Measurements from ENCODE around the gene CCDC92. TPM values are rescaled to one million over a fixed set of nuclear protein-coding genes. Genes with fewer than 3 reads are reported as not detected.

Gene CCDC92
- total and polyA plus RNA-seq, 2 of the 13 experiments (the other 11 are each of a cell fraction or from before 2014, with no cell fraction given): 5.4 to 14.7 TPM

DNA sequence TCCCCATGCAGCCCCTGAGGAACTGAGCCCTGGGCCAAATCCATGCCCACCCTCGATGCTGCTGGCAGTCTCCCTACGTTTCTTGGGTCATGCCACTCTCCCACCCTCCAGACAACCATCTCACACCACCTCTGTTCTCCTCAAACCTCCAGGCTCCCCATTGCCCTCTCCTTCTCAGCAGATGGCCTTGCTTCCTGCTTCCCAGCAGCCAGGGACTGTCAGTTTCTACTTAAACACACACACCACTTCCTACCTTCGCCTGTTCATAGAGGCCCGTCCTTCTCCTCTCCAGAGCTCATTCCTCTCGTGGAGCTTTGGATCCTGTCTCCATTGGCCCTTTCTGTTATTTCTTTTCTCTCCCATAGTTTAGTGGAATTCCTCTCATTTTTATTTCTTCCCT, 27.5 kb upstream of the CCDC92 start:
- peaks cover 10% of the 10 kb centered on the region; the same call in 1 of the 2 replicates for H4K20me1 ChIP-seq (ENCODE audit: insufficient read depth, low read length)
- peaks cover 20 to 76% of the 10 kb centered on the region in 2 experiments for H3K36me3 ChIP-seq (replicated peaks in 1 of 2; ENCODE audit: control insufficient read depth in 1 of 2, insufficient read depth in 2 of 2, low read length in 2 of 2)
- H3K27ac ChIP-seq (ENCODE audit: extremely low read length, insufficient read depth, low read length): no peak overlapping the region
- H3K4me1 ChIP-seq (ENCODE audit: insufficient read depth, low read length): no peaks in the 10 kb centered on the region
- ChIA-PET CTCF (ENCODE audit: low intra/inter-chr PET ratio, low total read pairs) (no interaction called here), POLR2A (no interaction called here)
- ATAC-seq (no peak), DNase-seq (ENCODE audit: low spot score) (no peak), FAIRE-seq (no peak)
- no peaks in the 10 kb centered on the region for H3K9me3 ChIP-seq (ENCODE audit: low read length)
- peaks cover 32% of the 10 kb centered on the region for H3K79me2 ChIP-seq (ENCODE audit: insufficient read depth, low read length)
- no TSS peak for BruUV-seq (replicated peaks)
- no peaks in the 10 kb centered on the region for H3K27me3 ChIP-seq (ENCODE audit: control insufficient read depth in 1 of 2, insufficient read depth in 2 of 2, low read length in 2 of 2)
- H3K9ac ChIP-seq (ENCODE audit: insufficient read depth, low read depth, low read length): no peak overlapping the region
- H2AFZ ChIP-seq (ENCODE audit: low read length): no peak overlapping the region
- in situ Hi-C loops (cut with HindIII; ENCODE audit: extremely low pct_ligation_motif_present, low pct_unique_long_range_greater_than_20kb): no loop called here
- no peak overlapping the region for H3K4me3 ChIP-seq (replicated peaks in 1 of 3; ENCODE audit: insufficient read depth in 1 of 3, low read depth in 2 of 3, low read length in 3 of 3)
- intact Hi-C loops (cut with micrococcal nuclease; ENCODE audit: unreplicated experiment): no loop called here
- no peak overlapping the region for H3K4me2 ChIP-seq (ENCODE audit: low read depth, low read length)
- 92% methylated on average over 5 of the region's 5 CpGs for WGBS (ENCODE audit: low lambda C conversion rate)
- TF ChIP-seq ZNF205 (CRISPR knock-in tag; IDR thresholded peaks at IDR 0.05) (no peak), ZNF773 (CRISPR knock-in tag; IDR thresholded peaks at IDR 0.05; ENCODE audit: borderline replicate concordance) (no peak), GABPB1 (CRISPR knock-in tag; IDR thresholded peaks at IDR 0.05) (no peak), ZNF232 (CRISPR knock-in tag; IDR thresholded peaks at IDR 0.05; ENCODE audit: borderline replicate concordance) (no peak), BCL6 (CRISPR knock-in tag; IDR thresholded peaks at IDR 0.05) (no peak), ZNF329 (CRISPR knock-in tag; IDR thresholded peaks at IDR 0.05; ENCODE audit: low read depth) (no peak), MIXL1 (CRISPR knock-in tag; IDR thresholded peaks at IDR 0.05) (no peak), ZNF564 (CRISPR knock-in tag; IDR thresholded peaks at IDR 0.05) (no peak), ZNF746 (CRISPR knock-in tag; IDR thresholded peaks at IDR 0.05) (no peak), PHF21A (CRISPR knock-in tag; IDR thresholded peaks at IDR 0.05) (no peak), FOXP1 (IDR thresholded peaks at IDR 0.05) (no peak), FOXP1 (CRISPR knock-in tag; IDR thresholded peaks at IDR 0.05) (no peak)
- TF ChIP-seq, protein P1, sequence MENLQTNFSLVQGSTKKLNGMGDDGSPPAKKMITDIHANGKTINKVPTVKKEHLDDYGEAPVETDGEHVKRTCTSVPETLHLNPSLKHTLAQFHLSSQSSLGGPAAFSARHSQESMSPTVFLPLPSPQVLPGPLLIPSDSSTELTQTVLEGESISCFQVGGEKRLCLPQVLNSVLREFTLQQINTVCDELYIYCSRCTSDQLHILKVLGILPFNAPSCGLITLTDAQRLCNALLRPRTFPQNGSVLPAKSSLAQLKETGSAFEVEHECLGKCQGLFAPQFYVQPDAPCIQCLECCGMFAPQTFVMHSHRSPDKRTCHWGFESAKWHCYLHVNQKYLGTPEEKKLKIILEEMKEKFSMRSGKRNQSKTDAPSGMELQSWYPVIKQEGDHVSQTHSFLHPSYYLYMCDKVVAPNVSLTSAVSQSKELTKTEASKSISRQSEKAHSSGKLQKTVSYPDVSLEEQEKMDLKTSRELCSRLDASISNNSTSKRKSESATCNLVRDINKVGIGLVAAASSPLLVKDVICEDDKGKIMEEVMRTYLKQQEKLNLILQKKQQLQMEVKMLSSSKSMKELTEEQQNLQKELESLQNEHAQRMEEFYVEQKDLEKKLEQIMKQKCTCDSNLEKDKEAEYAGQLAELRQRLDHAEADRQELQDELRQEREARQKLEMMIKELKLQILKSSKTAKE (CRISPR knock-in tag; IDR thresholded peaks at IDR 0.05; ENCODE audit: borderline replicate concordance): no peak
- TF ChIP-seq, protein P2, sequence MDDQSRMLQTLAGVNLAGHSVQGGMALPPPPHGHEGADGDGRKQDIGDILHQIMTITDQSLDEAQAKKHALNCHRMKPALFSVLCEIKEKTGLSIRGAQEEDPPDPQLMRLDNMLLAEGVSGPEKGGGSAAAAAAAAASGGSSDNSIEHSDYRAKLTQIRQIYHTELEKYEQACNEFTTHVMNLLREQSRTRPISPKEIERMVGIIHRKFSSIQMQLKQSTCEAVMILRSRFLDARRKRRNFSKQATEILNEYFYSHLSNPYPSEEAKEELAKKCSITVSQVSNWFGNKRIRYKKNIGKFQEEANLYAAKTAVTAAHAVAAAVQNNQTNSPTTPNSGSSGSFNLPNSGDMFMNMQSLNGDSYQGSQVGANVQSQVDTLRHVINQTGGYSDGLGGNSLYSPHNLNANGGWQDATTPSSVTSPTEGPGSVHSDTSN (CRISPR knock-in tag; IDR thresholded peaks at IDR 0.05; ENCODE audit: borderline replicate concordance): no peak
- TF ChIP-seq, protein P3, sequence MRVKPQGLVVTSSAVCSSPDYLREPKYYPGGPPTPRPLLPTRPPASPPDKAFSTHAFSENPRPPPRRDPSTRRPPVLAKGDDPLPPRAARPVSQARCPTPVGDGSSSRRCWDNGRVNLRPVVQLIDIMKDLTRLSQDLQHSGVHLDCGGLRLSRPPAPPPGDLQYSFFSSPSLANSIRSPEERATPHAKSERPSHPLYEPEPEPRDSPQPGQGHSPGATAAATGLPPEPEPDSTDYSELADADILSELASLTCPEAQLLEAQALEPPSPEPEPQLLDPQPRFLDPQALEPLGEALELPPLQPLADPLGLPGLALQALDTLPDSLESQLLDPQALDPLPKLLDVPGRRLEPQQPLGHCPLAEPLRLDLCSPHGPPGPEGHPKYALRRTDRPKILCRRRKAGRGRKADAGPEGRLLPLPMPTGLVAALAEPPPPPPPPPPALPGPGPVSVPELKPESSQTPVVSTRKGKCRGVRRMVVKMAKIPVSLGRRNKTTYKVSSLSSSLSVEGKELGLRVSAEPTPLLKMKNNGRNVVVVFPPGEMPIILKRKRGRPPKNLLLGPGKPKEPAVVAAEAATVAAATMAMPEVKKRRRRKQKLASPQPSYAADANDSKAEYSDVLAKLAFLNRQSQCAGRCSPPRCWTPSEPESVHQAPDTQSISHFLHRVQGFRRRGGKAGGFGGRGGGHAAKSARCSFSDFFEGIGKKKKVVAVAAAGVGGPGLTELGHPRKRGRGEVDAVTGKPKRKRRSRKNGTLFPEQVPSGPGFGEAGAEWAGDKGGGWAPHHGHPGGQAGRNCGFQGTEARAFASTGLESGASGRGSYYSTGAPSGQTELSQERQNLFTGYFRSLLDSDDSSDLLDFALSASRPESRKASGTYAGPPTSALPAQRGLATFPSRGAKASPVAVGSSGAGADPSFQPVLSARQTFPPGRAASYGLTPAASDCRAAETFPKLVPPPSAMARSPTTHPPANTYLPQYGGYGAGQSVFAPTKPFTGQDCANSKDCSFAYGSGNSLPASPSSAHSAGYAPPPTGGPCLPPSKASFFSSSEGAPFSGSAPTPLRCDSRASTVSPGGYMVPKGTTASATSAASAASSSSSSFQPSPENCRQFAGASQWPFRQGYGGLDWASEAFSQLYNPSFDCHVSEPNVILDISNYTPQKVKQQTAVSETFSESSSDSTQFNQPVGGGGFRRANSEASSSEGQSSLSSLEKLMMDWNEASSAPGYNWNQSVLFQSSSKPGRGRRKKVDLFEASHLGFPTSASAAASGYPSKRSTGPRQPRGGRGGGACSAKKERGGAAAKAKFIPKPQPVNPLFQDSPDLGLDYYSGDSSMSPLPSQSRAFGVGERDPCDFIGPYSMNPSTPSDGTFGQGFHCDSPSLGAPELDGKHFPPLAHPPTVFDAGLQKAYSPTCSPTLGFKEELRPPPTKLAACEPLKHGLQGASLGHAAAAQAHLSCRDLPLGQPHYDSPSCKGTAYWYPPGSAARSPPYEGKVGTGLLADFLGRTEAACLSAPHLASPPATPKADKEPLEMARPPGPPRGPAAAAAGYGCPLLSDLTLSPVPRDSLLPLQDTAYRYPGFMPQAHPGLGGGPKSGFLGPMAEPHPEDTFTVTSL (CRISPR knock-in tag; IDR thresholded peaks at IDR 0.05; ENCODE audit: borderline replicate concordance): no peak
- TF ChIP-seq, protein P4, sequence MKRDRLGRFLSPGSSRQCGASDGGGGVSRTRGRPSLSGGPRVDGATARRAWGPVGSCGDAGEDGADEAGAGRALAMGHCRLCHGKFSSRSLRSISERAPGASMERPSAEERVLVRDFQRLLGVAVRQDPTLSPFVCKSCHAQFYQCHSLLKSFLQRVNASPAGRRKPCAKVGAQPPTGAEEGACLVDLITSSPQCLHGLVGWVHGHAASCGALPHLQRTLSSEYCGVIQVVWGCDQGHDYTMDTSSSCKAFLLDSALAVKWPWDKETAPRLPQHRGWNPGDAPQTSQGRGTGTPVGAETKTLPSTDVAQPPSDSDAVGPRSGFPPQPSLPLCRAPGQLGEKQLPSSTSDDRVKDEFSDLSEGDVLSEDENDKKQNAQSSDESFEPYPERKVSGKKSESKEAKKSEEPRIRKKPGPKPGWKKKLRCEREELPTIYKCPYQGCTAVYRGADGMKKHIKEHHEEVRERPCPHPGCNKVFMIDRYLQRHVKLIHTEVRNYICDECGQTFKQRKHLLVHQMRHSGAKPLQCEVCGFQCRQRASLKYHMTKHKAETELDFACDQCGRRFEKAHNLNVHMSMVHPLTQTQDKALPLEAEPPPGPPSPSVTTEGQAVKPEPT (CRISPR knock-in tag; IDR thresholded peaks at IDR 0.05; ENCODE audit: low read depth): no peak

Data from HepG2 (cell line).